ENCODE results near the gene CDH4. TPM values are rescaled to one million over a fixed set of nuclear protein-coding genes. Genes with fewer than 3 reads are reported as not detected.

The CDH4 gene
- total RNA-seq, 2 experiments from 2014 or later: 0.10 to 0.15 TPM

GRCh38 chr20:61256365-61256764 is 4.3 kb downstream of the CDH4 start:
- Mint-ChIP-seq H3K36me3 (ENCODE audit: low read depth) (no peaks in the 10 kb centered on the region), H3K27ac (no peak overlapping the region), H3K4me3 (no peak overlapping the region), H3K4me1 (ENCODE audit: low read depth) (peaks cover 2% of the 10 kb centered on the region), H3K27me3 (ENCODE audit: low read depth) (peaks cover 35% of the 10 kb centered on the region), H3K9me3 (peaks cover 1% of the 10 kb centered on the region)
- DNase-seq: no peak
- CTCF ChIA-PET: no interaction called here
- intact Hi-C loops (cut with micrococcal nuclease): no loop called here

- CTCF ChIA-PET: no interaction called here
- peaks cover 1% of the 10 kb centered on the region for H3K9me3 Mint-ChIP-seq
- peaks cover 2% of the 10 kb centered on the region for H3K4me1 Mint-ChIP-seq (ENCODE audit: low read depth)
- peaks cover 33% of the 10 kb centered on the region for H3K27me3 Mint-ChIP-seq (ENCODE audit: low read depth)
- no peaks in the 10 kb centered on the region for H3K36me3 Mint-ChIP-seq (ENCODE audit: low read depth)
- no peak overlapping the region for H3K4me3 Mint-ChIP-seq
- DNase-seq: no peak
- intact Hi-C loops (cut with micrococcal nuclease): no loop called here
- no peak overlapping the region for H3K27ac Mint-ChIP-seq
Measured at GRCh38 chr20:61256824-61257223, 4.8 kb downstream of the CDH4 start.

GRCh38 chr20:61257611-61258010 is 5.5 kb downstream of the CDH4 start:
- DNase-seq: no peak
- Mint-ChIP-seq H3K27me3 (ENCODE audit: low read depth) (peaks cover 33% of the 10 kb centered on the region), H3K27ac (no peak overlapping the region), H3K9me3 (peaks cover 1% of the 10 kb centered on the region), H3K36me3 (ENCODE audit: low read depth) (no peaks in the 10 kb centered on the region), H3K4me3 (no peak overlapping the region), H3K4me1 (ENCODE audit: low read depth) (peaks cover 2% of the 10 kb centered on the region)
- intact Hi-C loops (cut with micrococcal nuclease): no loop called here
- CTCF ChIA-PET: no interaction called here

GRCh38 chr20:61259741-61260140 is 7.7 kb downstream of the CDH4 start:
- H3K27me3 Mint-ChIP-seq (ENCODE audit: low read depth): peaks cover 23% of the 10 kb centered on the region
- intact Hi-C loops (cut with micrococcal nuclease): no loop called here

GRCh38 chr20:61260905-61261304 is 8.8 kb downstream of the CDH4 start:
- intact Hi-C loops (cut with micrococcal nuclease): no loop called here
- Mint-ChIP-seq H3K27ac (no peak overlapping the region), H3K9me3 (peaks cover 1% of the 10 kb centered on the region), H3K4me3 (no peak overlapping the region), H3K4me1 (ENCODE audit: low read depth) (no peaks in the 10 kb centered on the region), H3K36me3 (ENCODE audit: low read depth) (no peaks in the 10 kb centered on the region), H3K27me3 (ENCODE audit: low read depth) (peaks cover 15% of the 10 kb centered on the region)
- CTCF ChIA-PET: interaction anchor here (1.7 kb wide), 1 partner anchor 32 kb away, joined by 5 read pairs; no protein-coding TSS in a partner anchor
- DNase-seq: no peak

More at GRCh38 chr20:61259741-61260140, 7.7 kb downstream of the CDH4 start:
- Mint-ChIP-seq H3K36me3 (ENCODE audit: low read depth) (no peaks in the 10 kb centered on the region), H3K27ac (no peak overlapping the region), H3K9me3 (peaks cover 1% of the 10 kb centered on the region), H3K4me3 (no peak overlapping the region), H3K4me1 (ENCODE audit: low read depth) (no peaks in the 10 kb centered on the region)
- CTCF ChIA-PET: interaction anchor here (0.6 kb wide), 1 partner anchor 239 kb away, joined by 4 read pairs; no protein-coding TSS in a partner anchor
- no peak for DNase-seq

- Mint-ChIP-seq H3K9me3 (peaks cover 1% of the 10 kb centered on the region), H3K27me3 (ENCODE audit: low read depth) (peaks cover 15% of the 10 kb centered on the region), H3K4me3 (no peak overlapping the region), H3K4me1 (ENCODE audit: low read depth) (no peaks in the 10 kb centered on the region), H3K27ac (no peak overlapping the region), H3K36me3 (ENCODE audit: low read depth) (no peaks in the 10 kb centered on the region)
- CTCF ChIA-PET: interaction anchor here (1.0 to 1.7 kb wide), 2 partner anchors 33 to 126 kb away, joined by 3 to 5 read pairs; no protein-coding TSS in a partner anchor
- no peak for DNase-seq
- intact Hi-C loops (cut with micrococcal nuclease): no loop called here
Measured at GRCh38 chr20:61262036-61262435, 10.0 kb downstream of the CDH4 start.

GRCh38 chr20:61262514-61262913 is 10.5 kb downstream of the CDH4 start:
- intact Hi-C loops (cut with micrococcal nuclease): no loop called here
- H3K36me3 Mint-ChIP-seq (ENCODE audit: low read depth): no peaks in the 10 kb centered on the region
- H3K4me1 Mint-ChIP-seq (ENCODE audit: low read depth): no peaks in the 10 kb centered on the region
- H3K27me3 Mint-ChIP-seq (ENCODE audit: low read depth): peaks cover 12% of the 10 kb centered on the region
- no peak for DNase-seq
- no peak overlapping the region for H3K27ac Mint-ChIP-seq
- peaks cover 1% of the 10 kb centered on the region for H3K9me3 Mint-ChIP-seq
- no peak overlapping the region for H3K4me3 Mint-ChIP-seq
- CTCF ChIA-PET: interaction anchor here (1.0 kb wide), 1 partner anchor 126 kb away, joined by 3 read pairs; no protein-coding TSS in a partner anchor

GRCh38 chr20:61263084-61263695 is 11.1 kb downstream of the CDH4 start:
- intact Hi-C loops (cut with micrococcal nuclease): loop anchor here (1.0 kb wide), 1 partner anchor 1206 kb away; no protein-coding TSS in a partner anchor

GRCh38 chr20:61263938-61264337 is 11.9 kb downstream of the CDH4 start:
- intact Hi-C loops (cut with micrococcal nuclease): loop anchor here (1.0 kb wide), 1 partner anchor 1207 kb away; no protein-coding TSS in a partner anchor
- H3K27me3 Mint-ChIP-seq (ENCODE audit: low read depth): peaks cover 12% of the 10 kb centered on the region
- H3K4me1 Mint-ChIP-seq (ENCODE audit: low read depth): no peaks in the 10 kb centered on the region
- H3K36me3 Mint-ChIP-seq (ENCODE audit: low read depth): no peaks in the 10 kb centered on the region
- CTCF ChIA-PET: no interaction called here
- H3K9me3 Mint-ChIP-seq: no peaks in the 10 kb centered on the region
- no peak overlapping the region for H3K27ac Mint-ChIP-seq
- no peak for DNase-seq
- H3K4me3 Mint-ChIP-seq: no peak overlapping the region

More at GRCh38 chr20:61263084-61263695, 11.1 kb downstream of the CDH4 start:
- Mint-ChIP-seq H3K9me3 (peaks cover 1% of the 10 kb centered on the region), H3K4me3 (no peak overlapping the region), H3K4me1 (ENCODE audit: low read depth) (no peaks in the 10 kb centered on the region), H3K27ac (no peak overlapping the region), H3K36me3 (ENCODE audit: low read depth) (no peaks in the 10 kb centered on the region), H3K27me3 (ENCODE audit: low read depth) (peaks cover 12% of the 10 kb centered on the region)
- peak; percentile 50 for DNase-seq
- CTCF ChIA-PET: no interaction called here

GRCh38 chr20:61267241-61267640 is 15.2 kb downstream of the CDH4 start:
- Mint-ChIP-seq H3K27ac (no peak overlapping the region), H3K4me1 (ENCODE audit: low read depth) (no peaks in the 10 kb centered on the region), H3K4me3 (no peak overlapping the region), H3K9me3 (no peaks in the 10 kb centered on the region), H3K27me3 (ENCODE audit: low read depth) (peaks cover 8% of the 10 kb centered on the region), H3K36me3 (ENCODE audit: low read depth) (no peaks in the 10 kb centered on the region)
- no peak for DNase-seq
- CTCF ChIA-PET: no interaction called here
- intact Hi-C loops (cut with micrococcal nuclease): no loop called here

GRCh38 chr20:61268024-61268423 is 16.0 kb downstream of the CDH4 start:
- no peak overlapping the region for H3K27ac Mint-ChIP-seq
- H3K27me3 Mint-ChIP-seq (ENCODE audit: low read depth): peaks cover 9% of the 10 kb centered on the region
- CTCF ChIA-PET: no interaction called here
- no peaks in the 10 kb centered on the region for H3K36me3 Mint-ChIP-seq (ENCODE audit: low read depth)
- intact Hi-C loops (cut with micrococcal nuclease): no loop called here
- DNase-seq: no peak
- no peaks in the 10 kb centered on the region for H3K4me1 Mint-ChIP-seq (ENCODE audit: low read depth)
- no peak overlapping the region for H3K4me3 Mint-ChIP-seq
- H3K9me3 Mint-ChIP-seq: peaks cover 3% of the 10 kb centered on the region

GRCh38 chr20:61271312-61272231 is 19.5 kb downstream of the CDH4 start:
- no peaks in the 10 kb centered on the region for H3K4me1 Mint-ChIP-seq (ENCODE audit: low read depth)
- DNase-seq: no peak
- CTCF ChIA-PET: no interaction called here
- no peak overlapping the region for H3K27ac Mint-ChIP-seq
- H3K9me3 Mint-ChIP-seq: peaks cover 14% of the 10 kb centered on the region
- no peaks in the 10 kb centered on the region for H3K36me3 Mint-ChIP-seq (ENCODE audit: low read depth)
- intact Hi-C loops (cut with micrococcal nuclease): no loop called here
- no peak overlapping the region for H3K4me3 Mint-ChIP-seq
- H3K27me3 Mint-ChIP-seq (ENCODE audit: low read depth): peaks cover 9% of the 10 kb centered on the region
